ENCODE measurements around the gene CBFA2T3. TPM values are rescaled to one million over a fixed set of nuclear protein-coding genes. Genes with fewer than 3 reads are reported as not detected.

The CBFA2T3 gene
- total and polyA plus RNA-seq, 2 of the 13 experiments (the other 11 are each of a cell fraction or from before 2014, with no cell fraction given), result 0.05 TPM; not detected in 1

GRCh38 chr16:88839026-88839529, 137.9 kb downstream of the CBFA2T3 start (continued):
- TF ChIP-seq GMEB2 (CRISPR knock-in tag; IDR thresholded peaks at IDR 0.05; ENCODE audit: low read depth), result no peak
- TF ChIP-seq RFX3 (CRISPR knock-in tag; IDR thresholded peaks at IDR 0.05), result no peak
- TF ChIP-seq MAX (IDR thresholded peaks at IDR 0.05), result peak; percentile 91
- 0 out of 2 replicates have a peak, but pooled peaks have one; percentile 11 for TF ChIP-seq ARID3A (IDR thresholded peaks at IDR 0.05; ENCODE audit: low read depth, low read length)
- no peak for TF ChIP-seq SMAD9 (CRISPR knock-in tag; IDR thresholded peaks at IDR 0.05)
- no peak for TF ChIP-seq NONO (IDR thresholded peaks at IDR 0.05)
- TF ChIP-seq NONO (CRISPR knock-in tag; conservative IDR thresholded peaks at IDR 0.05), result peak; percentile 95
- 0 out of 2 replicates have a peak, but pooled peaks have one; percentile 11 for TF ChIP-seq ZNF362 (CRISPR knock-in tag; IDR thresholded peaks at IDR 0.05; ENCODE audit: borderline replicate concordance)
- TF ChIP-seq ZBTB14 (CRISPR knock-in tag; IDR thresholded peaks at IDR 0.05), result no peak
- peak; percentile 99 for TF ChIP-seq ZBTB4 (CRISPR knock-in tag; IDR thresholded peaks at IDR 0.05; ENCODE audit: borderline replicate concordance)
- TF ChIP-seq REST (IDR thresholded peaks at IDR 0.05; ENCODE audit: borderline replicate concordance in 1 of 2, low read depth in 1 of 2, low read length in 2 of 2), result no peak
- TF ChIP-seq PHF20 (CRISPR knock-in tag; IDR thresholded peaks at IDR 0.05), result no peak
- peak; percentile 100 for TF ChIP-seq ZBTB33 (CRISPR knock-in tag; IDR thresholded peaks at IDR 0.05)

Measured in HepG2 (cell line).